Measurements from ENCODE around the gene FIP1L1. TPM values are rescaled to one million over a fixed set of nuclear protein-coding genes. Genes with fewer than 3 reads are reported as not detected.

The FIP1L1 gene
- total RNA-seq, 2 donors from 2014 or later, result 32.7 to 32.8 TPM

GRCh38 chr4:53500546-53500945 lies 123.1 kb downstream of the FIP1L1 start:
- Histone ChIP-seq H3K27ac (no peak overlapping the region), H3K27me3 (no peaks in the 10 kb centered on the region), H3K4me3 (no peak overlapping the region), H3K4me1 (peaks cover 0 to 12% of the 10 kb centered on the region in 2 donors), H3K36me3 (no peaks in the 10 kb centered on the region), H3K9me3 (no peaks in the 10 kb centered on the region)
- no peak for DNase-seq (ENCODE audit: low spot score)
- TF ChIP-seq CTCF (IDR thresholded peaks at IDR 0.05), result no peak

DNA sequence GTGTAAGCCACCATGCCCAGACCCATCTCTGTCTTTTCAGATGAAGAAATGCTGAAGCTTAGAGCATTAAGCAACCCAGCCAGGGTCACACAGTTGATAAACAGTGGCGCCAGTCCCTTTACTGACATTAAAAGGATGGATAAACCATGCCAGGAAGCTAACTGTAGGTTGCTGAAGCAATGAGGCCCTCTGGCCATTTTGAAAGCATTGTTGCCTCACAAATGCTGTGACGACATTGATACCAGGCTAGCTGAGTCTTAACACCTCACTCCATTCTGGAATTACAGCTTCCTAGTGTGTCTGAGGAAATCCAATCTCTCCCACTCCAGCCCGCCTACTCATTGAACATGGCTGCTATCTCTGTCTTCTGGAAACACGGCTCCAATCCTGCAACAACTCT lies 124.1 kb downstream of the FIP1L1 start:
- no peak overlapping the region for H3K4me3 ChIP-seq
- H3K27me3 ChIP-seq, result no peaks in the 10 kb centered on the region
- H3K27ac ChIP-seq, result no peak overlapping the region
- H3K36me3 ChIP-seq, result no peaks in the 10 kb centered on the region
- H3K9me3 ChIP-seq, result no peaks in the 10 kb centered on the region
- DNase-seq (ENCODE audit: low spot score), result no peak
- H3K4me1 ChIP-seq, result peaks cover 0 to 12% of the 10 kb centered on the region in 2 donors
- TF ChIP-seq CTCF (IDR thresholded peaks at IDR 0.05), result no peak

GRCh38 chr4:53502094-53502493 lies 124.7 kb downstream of the FIP1L1 start:
- Histone ChIP-seq H3K36me3 (no peaks in the 10 kb centered on the region), H3K9me3 (no peaks in the 10 kb centered on the region), H3K27ac (no peak overlapping the region), H3K4me1 (peaks cover 0 to 14% of the 10 kb centered on the region in 2 donors), H3K4me3 (no peak overlapping the region), H3K27me3 (no peaks in the 10 kb centered on the region)
- no peak for DNase-seq (ENCODE audit: low spot score)
- TF ChIP-seq CTCF (IDR thresholded peaks at IDR 0.05), result no peak

GRCh38 chr4:53505947-53506346 lies 128.5 kb downstream of the FIP1L1 start:
- Histone ChIP-seq H3K36me3 (no peaks in the 10 kb centered on the region), H3K4me3 (no peak overlapping the region), H3K9me3 (no peaks in the 10 kb centered on the region), H3K27me3 (no peaks in the 10 kb centered on the region), H3K4me1 (peaks cover 0 to 14% of the 10 kb centered on the region in 2 donors), H3K27ac (no peak overlapping the region)
- DNase-seq (ENCODE audit: low spot score), result no peak
- no peak for TF ChIP-seq CTCF (IDR thresholded peaks at IDR 0.05)

DNA sequence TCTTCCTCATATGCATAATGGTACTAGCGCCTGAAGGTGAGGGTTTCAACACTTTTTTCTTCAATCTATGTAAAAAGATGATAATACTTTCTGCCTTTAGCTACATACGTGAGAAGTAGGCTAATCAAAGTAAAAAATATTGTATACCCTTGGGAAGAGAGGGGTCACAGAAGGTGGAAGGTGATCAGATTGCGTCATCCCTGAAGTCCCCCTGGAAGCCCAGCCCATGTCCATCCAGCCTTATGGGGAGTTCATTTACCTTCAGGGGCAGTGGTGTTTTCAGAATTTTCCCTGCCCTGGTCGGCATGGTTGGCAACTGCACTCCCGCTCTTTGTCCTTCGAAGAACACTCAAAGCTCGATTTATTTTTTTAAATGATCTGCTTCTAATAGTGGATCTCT lies 129.6 kb downstream of the FIP1L1 start:
- Histone ChIP-seq H3K27ac (peak overlapping the region in 1 of 2 donors; percentile 73), H3K4me1 (peaks cover 0 to 19% of the 10 kb centered on the region in 2 donors), H3K9me3 (no peaks in the 10 kb centered on the region), H3K4me3 (no peak overlapping the region), H3K36me3 (no peaks in the 10 kb centered on the region), H3K27me3 (no peaks in the 10 kb centered on the region)
- no peak for DNase-seq (ENCODE audit: low spot score)
- TF ChIP-seq CTCF (IDR thresholded peaks at IDR 0.05), result no peak

- Histone ChIP-seq H3K27me3 (no peaks in the 10 kb centered on the region), H3K4me3 (peak overlapping the region in 1 of 2 donors; percentile 16), H3K27ac (peak overlapping the region; percentile 68 to 73), H3K36me3 (no peaks in the 10 kb centered on the region), H3K9me3 (no peaks in the 10 kb centered on the region), H3K4me1 (peaks cover 0 to 19% of the 10 kb centered on the region in 2 donors)
- TF ChIP-seq CTCF (IDR thresholded peaks at IDR 0.05), result no peak
- DNase-seq (ENCODE audit: low spot score), result peak; percentile 91
These were observed 130.3 kb downstream of the FIP1L1 start for GRCh38 chr4:53507671-53508286.
